Measurements from ENCODE around the gene PLD4.

GRCh38 chr14:104885031-104885972 lies 39.4 kb upstream of the PLD4 start:
- TF ChIP-seq CTCF (conservative IDR thresholded peaks at IDR 0.05) (no peak), EZH2 (IDR thresholded peaks at IDR 0.05; ENCODE audit: low read depth) (no peak)

Data from PC-9 (cell line).